Measurements from ENCODE around the gene ABHD11.
"Not testable (repeated sequence)": the region's sequence is repeated elsewhere in the genome, so short reads cannot be mapped to it uniquely, and the experiment has no call there.

ABHD11 gene

GRCh38 chr7:73738612-73739386 is at the start of gene ABHD11:
Gene ABHD11 (minus strand): TSS chr7:73738802. CDS start chr7:73738770, 32 bp downstream.
- DNase-seq, result peak; percentile 99

- not testable (repeated sequence) for DNase-seq
Observed at GRCh38 chr7:73787786-73788048, 49.1 kb upstream of the ABHD11 start.

GRCh38 chr7:73786588-73786987 is 48.0 kb upstream of the ABHD11 start:
- DNase-seq, result no peak

GRCh38 chr7:73779517-73779916 is 40.9 kb upstream of the ABHD11 start:
- DNase-seq, result no peak

- DNase-seq, result no peak
Observed at GRCh38 chr7:73778801-73779389, 40.3 kb upstream of the ABHD11 start.

- DNase-seq, result no peak
Observed at GRCh38 chr7:73774923-73775322, 36.3 kb upstream of the ABHD11 start.

GRCh38 chr7:73773700-73774517 is 35.3 kb upstream of the ABHD11 start:
- no peak for DNase-seq

- DNase-seq, result no peak
Observed at GRCh38 chr7:73770860-73771670, 32.5 kb upstream of the ABHD11 start.

GRCh38 chr7:73770002-73770859 is 31.6 kb upstream of the ABHD11 start, which contains the start of gene CLDN3:
Gene CLDN3 (minus strand): TSS chr7:73770270. CDS start chr7:73770049, 221 bp downstream.
- peak; percentile 16 for DNase-seq

GRCh38 chr7:73769481-73770001 is 30.9 kb upstream of the ABHD11 start:
- DNase-seq, result no peak

- DNase-seq, result no peak
Observed at GRCh38 chr7:73768641-73769480, 30.3 kb upstream of the ABHD11 start.

- DNase-seq, result no peak
Observed at GRCh38 chr7:73766556-73767229, 28.1 kb upstream of the ABHD11 start.

GRCh38 chr7:73762659-73762999 is 24.0 kb upstream of the ABHD11 start:
- no peak for DNase-seq

- no peak for DNase-seq
Observed at GRCh38 chr7:73761854-73762658, 23.5 kb upstream of the ABHD11 start.

- DNase-seq, result no peak
Observed at GRCh38 chr7:73758581-73759138, 20.1 kb upstream of the ABHD11 start.

GRCh38 chr7:73749931-73750776 is 11.6 kb upstream of the ABHD11 start:
- no peak for DNase-seq

GRCh38 chr7:73746378-73746777 is 7.8 kb upstream of the ABHD11 start:
- no peak for DNase-seq

All from activated CD4-positive, alpha-beta T cell treated with anti-CD3 and anti-CD28 coated beads, Interleukin-2, amount 50 U/mL, for 1 hour (primary cell).